Transverse colon (tissue), 4 donors: Measurements from ENCODE around the gene ATG4A. TPM values are rescaled to one million over a fixed set of nuclear protein-coding genes. Genes with fewer than 3 reads are reported as not detected.

Experiments
- DNase-seq: peaks from one replicate; pipeline ENCODE4 v3.0.0-alpha.2; 2019
- H3K27ac ChIP-seq, 4 donors: fragments of 200-600 bp; sonication (generic); 2 replicates each; pipeline ENCODE4 v1.5.1; 2016 to 2018; ENCODE audit warnings: inconsistent platforms in 4 of 4
- H3K27me3 ChIP-seq: fragments of 200-600 bp; sonication (generic); 2 replicates; pipeline ENCODE4 v1.5.1; 2017; ENCODE audit warnings: inconsistent platforms
- H3K36me3 ChIP-seq, 4 donors: fragments of 200-600 bp; sonication (generic); 2 replicates each; pipeline ENCODE4 v1.5.1; 2017 to 2019; ENCODE audit warnings: inconsistent platforms in 4 of 4
- H3K4me1 ChIP-seq, 4 donors: fragments of 200-600 bp; sonication (generic); 2 replicates each; pipeline ENCODE4 v1.5.1; 2017 to 2020; ENCODE audit warnings: inconsistent platforms in 4 of 4
- H3K4me3 ChIP-seq, 4 donors: fragments of 200-600 bp; sonication (generic); 1 replicate in 1 of 4; 2 replicates in 3 of 4; pipeline versions ENCODE4 v1.5.1 to v1.6.1; 2017 to 2019; ENCODE audit warnings: inconsistent platforms in 4 of 4
- H3K9me3 ChIP-seq, 2 donors: fragments of 200-600 bp; sonication (generic); 2 replicates each; pipeline ENCODE4 v1.5.1; 2017 to 2019; ENCODE audit warnings: inconsistent platforms in 2 of 2
- EP300 ChIP-seq: sonication (generic); formaldehyde crosslinking; IDR thresholded peaks from one replicate; pipeline ENCODE4 v1.6.1; 2017; ENCODE audit warnings: antibody characterized with exemption, low read depth
- POLR2A ChIP-seq: fragments of 450-650 bp; IDR thresholded peaks from one replicate; pipeline ENCODE4 v1.6.1; 2016; ENCODE audit warnings: antibody characterized with exemption, mild to moderate bottlenecking, moderate library complexity
- POLR2AphosphoS5 ChIP-seq, 3 donors: sonication (generic); formaldehyde crosslinking; IDR thresholded peaks; one replicate each; pipeline ENCODE4 v1.6.1; 2016; ENCODE audit warnings: antibody characterized with exemption in 3 of 3
- WGBS, 2 donors: methylation state at CpG; one replicate each; pipeline ENCODE4 v1.1.5; 2018; ENCODE audit warnings: low coverage in 1 of 2; 5-methylcytosine and 5-hydroxymethylcytosine counted together
- in situ Hi-C, 4 donors: fragments of 200-750 bp; cut with MboI; loops; one replicate each; pipeline versions ENCODE4 v1.15.0 to v1.15.1; 2017; ENCODE audit warnings: low sequenced_read_pairs in 3 of 4, low pct_ligation_motif_present in 1 of 4, low pct_unique_long_range_greater_than_20kb in 1 of 4
- intact Hi-C: fragments of 100-400 bp; cut with DNase I; formaldehyde crosslinking; loops from one replicate; pipeline ENCODE4 v1.15.1; 2023; ENCODE audit warnings: low total_unique reads
- total RNA-seq, 4 donors: library from RNA; depleted of rRNA; stranded (reverse); fragments of >200 nt; gene quantifications; one replicate each; pipeline ENCODE4 v1.1.0, GENCODE V29; 2016
- TF ChIP-seq, protein P1 (sequence below), 5 experiments: fragments of 200-600 bp in 3 of 5; fragments of 450-650 bp in 2 of 5; sonication (generic) in 3 of 5; IDR thresholded peaks; 1 replicate in 2 of 5; 2 replicates in 3 of 5; pipeline ENCODE4 v1.5.1; 2016 to 2017; ENCODE audit warnings: antibody characterized with exemption in 5 of 5, inconsistent platforms in 3 of 5, mild to moderate bottlenecking in 2 of 5, moderate library complexity in 1 of 5

Gene ATG4A
- total RNA-seq, 4 donors from 2014 or later: 3.2 to 20.9 (median 13.1) TPM

DNA sequence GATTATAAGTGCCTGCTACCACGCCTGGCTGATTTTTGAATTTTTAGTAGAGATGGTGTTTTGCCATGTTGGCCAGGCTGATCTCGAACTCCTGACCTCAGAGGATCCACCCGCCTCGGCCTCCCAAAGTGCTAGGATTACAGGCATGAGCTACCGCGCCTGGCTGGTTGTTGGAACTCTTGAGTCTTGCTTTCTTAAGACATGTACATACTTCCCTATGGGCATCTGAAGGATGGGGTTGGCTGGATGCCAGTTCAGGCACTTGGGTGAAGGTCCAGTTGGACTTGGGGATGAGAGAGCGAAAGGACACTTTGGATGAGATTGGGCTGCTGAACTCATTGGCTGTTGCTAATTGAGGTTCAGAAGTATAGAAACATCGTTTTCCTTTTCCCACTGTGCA lies 40.5 kb downstream of the ATG4A start:
- Histone ChIP-seq H3K27ac (no peak overlapping the region), H3K36me3 (no peaks in the 10 kb centered on the region), H3K4me1 (no peaks in the 10 kb centered on the region), H3K9me3 (no peaks in the 10 kb centered on the region), H3K4me3 (no peak overlapping the region), H3K27me3 (no peaks in the 10 kb centered on the region)
- TF ChIP-seq EP300 (no peak), POLR2AphosphoS5 (IDR thresholded peaks at IDR 0.05) (no peak), POLR2A (no peak)
- TF ChIP-seq, protein P1, sequence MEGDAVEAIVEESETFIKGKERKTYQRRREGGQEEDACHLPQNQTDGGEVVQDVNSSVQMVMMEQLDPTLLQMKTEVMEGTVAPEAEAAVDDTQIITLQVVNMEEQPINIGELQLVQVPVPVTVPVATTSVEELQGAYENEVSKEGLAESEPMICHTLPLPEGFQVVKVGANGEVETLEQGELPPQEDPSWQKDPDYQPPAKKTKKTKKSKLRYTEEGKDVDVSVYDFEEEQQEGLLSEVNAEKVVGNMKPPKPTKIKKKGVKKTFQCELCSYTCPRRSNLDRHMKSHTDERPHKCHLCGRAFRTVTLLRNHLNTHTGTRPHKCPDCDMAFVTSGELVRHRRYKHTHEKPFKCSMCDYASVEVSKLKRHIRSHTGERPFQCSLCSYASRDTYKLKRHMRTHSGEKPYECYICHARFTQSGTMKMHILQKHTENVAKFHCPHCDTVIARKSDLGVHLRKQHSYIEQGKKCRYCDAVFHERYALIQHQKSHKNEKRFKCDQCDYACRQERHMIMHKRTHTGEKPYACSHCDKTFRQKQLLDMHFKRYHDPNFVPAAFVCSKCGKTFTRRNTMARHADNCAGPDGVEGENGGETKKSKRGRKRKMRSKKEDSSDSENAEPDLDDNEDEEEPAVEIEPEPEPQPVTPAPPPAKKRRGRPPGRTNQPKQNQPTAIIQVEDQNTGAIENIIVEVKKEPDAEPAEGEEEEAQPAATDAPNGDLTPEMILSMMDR (IDR thresholded peaks at IDR 0.05): no peak
- in situ Hi-C loops: no loop called here
- DNase-seq: no peak
- WGBS, 2 donors: 87 to 100% methylated on average over 1 to 8 of the region's 8 CpGs
- intact Hi-C loops: no loop called here

DNA sequence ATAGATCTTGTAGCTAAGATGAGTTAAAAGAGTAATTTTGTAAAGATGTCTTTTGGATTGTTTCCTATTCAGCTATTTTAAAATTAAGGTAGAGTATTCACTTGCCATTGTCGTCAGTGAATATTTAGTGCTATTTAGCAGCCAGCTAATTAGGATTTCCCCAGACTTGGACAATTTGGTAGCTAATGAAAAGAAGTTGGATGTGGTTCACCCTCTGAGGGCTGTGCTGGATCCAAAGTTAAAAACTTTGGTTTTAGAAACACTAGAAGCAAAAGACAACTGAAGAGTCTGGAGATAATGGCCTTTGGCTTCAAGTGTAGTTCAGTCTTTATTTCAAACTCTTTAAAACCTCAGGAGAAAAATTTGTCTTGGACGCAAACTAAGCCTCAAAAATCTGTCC lies 41.3 kb downstream of the ATG4A start:
- in situ Hi-C loops (no loop called here), intact Hi-C loops (no loop called here)
- no peak overlapping the region for H3K27ac ChIP-seq
- no peaks in the 10 kb centered on the region for H3K9me3 ChIP-seq
- H3K4me3 ChIP-seq: no peak overlapping the region
- no peak for DNase-seq
- no peaks in the 10 kb centered on the region for H3K27me3 ChIP-seq
- no peaks in the 10 kb centered on the region for H3K4me1 ChIP-seq
- H3K36me3 ChIP-seq: no peaks in the 10 kb centered on the region
- TF ChIP-seq, protein P1 (IDR thresholded peaks at IDR 0.05): no peak
- TF ChIP-seq POLR2A: no peak
- no peak for TF ChIP-seq POLR2AphosphoS5 (IDR thresholded peaks at IDR 0.05)
- no peak for TF ChIP-seq EP300
- WGBS, 2 donors: 72% methylated on average over 2 of the region's 2 CpGs; no CpG with 5 or more reads in 1 of the 2 donors

DNA sequence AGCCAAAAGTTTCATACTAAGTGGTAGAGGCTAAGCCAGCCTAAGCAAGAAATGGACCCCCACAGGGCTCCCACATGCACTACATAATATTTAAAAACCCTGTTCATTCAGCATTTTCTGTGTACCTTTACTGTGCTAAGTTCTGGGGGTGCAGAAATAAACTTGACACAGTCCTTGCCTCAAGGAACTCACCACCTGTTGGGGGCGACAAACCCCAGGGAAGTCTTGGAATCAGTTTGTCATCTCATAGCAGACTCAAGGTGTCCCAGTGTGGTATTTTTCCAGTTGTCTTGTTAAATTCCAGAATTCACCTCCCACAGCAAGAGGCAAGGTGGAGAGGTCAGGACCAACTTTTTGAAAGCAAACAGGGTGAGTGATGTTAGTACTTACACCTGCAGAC lies 43.1 kb downstream of the ATG4A start:
- Histone ChIP-seq H3K9me3 (no peaks in the 10 kb centered on the region), H3K27ac (no peak overlapping the region), H3K27me3 (no peaks in the 10 kb centered on the region), H3K4me1 (no peaks in the 10 kb centered on the region), H3K4me3 (no peak overlapping the region), H3K36me3 (no peaks in the 10 kb centered on the region)
- 76% methylated on average over 1 of the region's 1 CpG; no CpG with 5 or more reads in 1 of the 2 donors for WGBS, 2 donors
- intact Hi-C loops: no loop called here
- TF ChIP-seq, protein P1 (IDR thresholded peaks at IDR 0.05): no peak
- TF ChIP-seq EP300 (no peak), POLR2AphosphoS5 (IDR thresholded peaks at IDR 0.05) (no peak), POLR2A (no peak)
- in situ Hi-C loops: no loop called here
- DNase-seq: no peak

DNA sequence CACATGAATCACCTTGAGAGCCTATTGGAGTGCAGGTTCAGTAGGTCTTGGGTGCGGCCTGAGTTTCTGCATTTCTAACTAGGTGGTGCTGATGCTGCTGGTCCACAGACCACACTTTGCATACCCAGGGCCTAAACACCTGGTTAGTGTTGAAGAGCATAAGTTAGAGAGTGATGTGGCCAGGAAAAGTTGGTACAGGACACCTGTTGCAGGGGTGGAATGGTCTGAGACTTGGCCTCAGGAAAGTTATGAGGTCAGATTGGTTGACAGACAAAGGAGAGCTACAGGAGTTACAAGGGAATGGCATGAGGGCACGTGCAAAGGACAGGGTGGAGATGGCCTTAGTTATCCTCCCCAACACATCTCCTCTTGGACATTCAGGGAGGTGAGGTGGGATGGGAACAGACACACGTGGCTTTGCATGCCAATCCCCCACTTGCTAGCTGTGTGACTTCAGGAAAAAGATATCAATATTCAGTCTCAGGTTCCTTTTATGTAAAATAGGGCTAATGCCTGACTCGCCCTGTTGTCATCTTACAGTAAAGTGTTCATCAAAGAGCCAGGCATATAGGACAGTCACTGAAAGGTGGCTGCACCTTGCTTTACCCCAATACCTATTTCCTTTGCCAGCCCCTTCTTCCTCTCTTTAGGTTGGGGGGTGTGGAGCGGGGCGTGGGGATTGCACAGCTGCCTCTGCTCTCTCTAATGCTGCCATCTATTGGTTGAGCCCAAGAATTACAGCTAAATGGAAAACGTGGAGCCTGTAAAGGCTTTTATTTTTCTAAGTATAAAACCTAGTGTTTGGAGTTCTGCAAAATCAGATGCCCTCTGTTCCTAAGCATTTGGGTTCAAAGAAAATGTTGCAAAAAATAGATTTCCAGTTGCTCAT lies 47.5 kb downstream of the ATG4A start:
- Histone ChIP-seq H3K4me1 (no peaks in the 10 kb centered on the region), H3K27ac (no peak overlapping the region), H3K9me3 (no peaks in the 10 kb centered on the region), H3K36me3 (no peaks in the 10 kb centered on the region), H3K27me3 (no peaks in the 10 kb centered on the region), H3K4me3 (no peak overlapping the region)
- intact Hi-C loops: no loop called here
- TF ChIP-seq POLR2AphosphoS5 (IDR thresholded peaks at IDR 0.05): no peak
- TF ChIP-seq EP300: no peak
- TF ChIP-seq, protein P1 (IDR thresholded peaks at IDR 0.05): peak in 3 of 5 experiments; percentile 19 to 33 (median 21)
- TF ChIP-seq POLR2A: no peak
- WGBS, 2 donors: 68% methylated on average over 7 of the region's 7 CpGs; no CpG with 5 or more reads in 1 of the 2 donors
- in situ Hi-C loops: no loop called here
- no peak for DNase-seq
